Renal cortex interstitium (tissue), 11 donors: ENCODE data around the gene CRIM1. TPM values are rescaled to one million over a fixed set of nuclear protein-coding genes. Genes with fewer than 3 reads are reported as not detected.

Experiments used
- DNase-seq, 11 donors: peaks; one replicate each; pipeline ENCODE4 v3.0.0-alpha.2; 2013; ENCODE audit warnings: low read depth in 9 of 11, low spot score in 4 of 11; ENCODE audit errors: extremely low read depth in 1 of 11
- polyA plus RNA-seq, 3 donors: library from polyadenylated mRNA; unstranded; fragments of 120-200 nt; gene quantifications; one replicate each; pipeline ENCODE4 v1.2.1, GENCODE V29; 2013; ENCODE audit not compliant: insufficient read length in 3 of 3

The CRIM1 gene
- polyA plus RNA-seq, 3 donors, result 79.7 to 98.8 (median 84.7) TPM

- no peak for DNase-seq
These were observed 83.5 kb downstream of the CRIM1 start for GRCh38 chr2:36439084-36439483.

- no peak for DNase-seq
These were observed 85.6 kb downstream of the CRIM1 start for GRCh38 chr2:36441065-36441625.

- no peak for DNase-seq
These were observed 86.2 kb downstream of the CRIM1 start for GRCh38 chr2:36441816-36442215.

GRCh38 chr2:36444216-36444936 lies 88.8 kb downstream of the CRIM1 start:
- DNase-seq, result no peak

GRCh38 chr2:36445185-36445866 lies 89.7 kb downstream of the CRIM1 start:
- DNase-seq, result no peak

GRCh38 chr2:36446294-36446693 lies 90.7 kb downstream of the CRIM1 start:
- no peak for DNase-seq

GRCh38 chr2:36449213-36449612 lies 93.6 kb downstream of the CRIM1 start:
- no peak for DNase-seq

- DNase-seq, result no peak
These were observed 94.4 kb downstream of the CRIM1 start for GRCh38 chr2:36449943-36450392.

- no peak for DNase-seq
These were observed 95.1 kb downstream of the CRIM1 start for GRCh38 chr2:36450466-36451196.

GRCh38 chr2:36451512-36451911 lies 95.9 kb downstream of the CRIM1 start:
- no peak for DNase-seq

- no peak for DNase-seq
These were observed 96.7 kb downstream of the CRIM1 start for GRCh38 chr2:36452260-36452659.

GRCh38 chr2:36453652-36454051 lies 98.1 kb downstream of the CRIM1 start:
- no peak for DNase-seq

- no peak for DNase-seq
These were observed 99.4 kb downstream of the CRIM1 start for GRCh38 chr2:36455011-36455410.

- no peak for DNase-seq
These were observed 100.2 kb downstream of the CRIM1 start for GRCh38 chr2:36455788-36456187.

- no peak for DNase-seq
These were observed 100.9 kb downstream of the CRIM1 start for GRCh38 chr2:36456227-36457175.

GRCh38 chr2:36458106-36458505 lies 102.5 kb downstream of the CRIM1 start:
- no peak for DNase-seq

- DNase-seq, result peak in 2 of 11 donors; percentile 63 to 71
These were observed 104.2 kb downstream of the CRIM1 start for GRCh38 chr2:36459725-36460137.

GRCh38 chr2:36461039-36461681 lies 105.6 kb downstream of the CRIM1 start:
- DNase-seq, result no peak
